Heart left ventricle (tissue), 16 donors: ENCODE measurements around the gene POLR3H. TPM values are rescaled to one million over a fixed set of nuclear protein-coding genes. Genes with fewer than 3 reads are reported as not detected.

ENCODE experiments used
- ATAC-seq, 4 donors: fragments of 200-7000 bp; cut with Tn5 transposase; one replicate each; pipeline ENCODE4 v1.9.1; 2020 to 2022; ENCODE audit warnings: moderate library complexity in 4 of 4, mild to moderate bottlenecking in 3 of 4, moderate number of reproducible peaks in 1 of 4
- DNase-seq, 5 donors: peaks; one replicate each; pipeline ENCODE4 v3.0.0-alpha.2; 2020
- H3K27ac ChIP-seq, 12 donors: fragments of 200-600 bp; sonication (generic) in 4 of 12; one replicate each; pipeline versions ENCODE4 v1.5.0 to v1.8.0; 2016 to 2022; ENCODE audit warnings: mild to moderate bottlenecking in 2 of 12
- H3K27me3 ChIP-seq, 9 donors: fragments of 200-600 bp; sonication (generic) in 2 of 9; one replicate each; pipeline versions ENCODE4 v1.5.1 to v1.8.0; 2016 to 2022; ENCODE audit warnings: mild to moderate bottlenecking in 3 of 9
- H3K36me3 ChIP-seq, 9 donors: fragments of 200-600 bp; sonication (generic) in 2 of 9; one replicate each; pipeline versions ENCODE4 v1.5.0 to v1.8.0; 2018 to 2022; ENCODE audit warnings: mild to moderate bottlenecking in 2 of 9
- H3K4me1 ChIP-seq, 12 donors: fragments of 200-600 bp; sonication (generic) in 4 of 12; one replicate each; pipeline versions ENCODE4 v1.5.0 to v1.8.0; 2016 to 2022; ENCODE audit warnings: mild to moderate bottlenecking in 3 of 12
- H3K4me3 ChIP-seq, 12 donors: fragments of 200-600 bp; sonication (generic) in 4 of 12; one replicate each; pipeline versions ENCODE4 v1.5.0 to v1.8.0; 2017 to 2022; ENCODE audit warnings: mild to moderate bottlenecking in 9 of 12, moderate library complexity in 4 of 12
- H3K9me3 ChIP-seq, 12 donors: fragments of 200-600 bp; sonication (generic) in 4 of 12; one replicate each; pipeline versions ENCODE4 v1.5.0 to v1.8.0; 2016 to 2022; ENCODE audit warnings: mild to moderate bottlenecking in 1 of 12
- POLR2A ChIP-seq, 2 donors: fragments of 450-650 bp; IDR thresholded peaks; one replicate each; pipeline ENCODE4 v1.6.1; 2017; ENCODE audit warnings: antibody characterized with exemption in 2 of 2, mild to moderate bottlenecking in 2 of 2, moderate library complexity in 2 of 2
- WGBS, 4 donors: extraction: QIAGEN DNeasy Blood & Tissue Kit in 2 of 4; methylation state at CpG; one replicate each; pipeline versions ENCODE4 v1.1.5 to v1.1.7; 2013 to 2018; 5-methylcytosine and 5-hydroxymethylcytosine counted together
- intact Hi-C, 10 donors: fragments of 100-400 bp; cut with DNase I; formaldehyde crosslinking; loops; one replicate each; pipeline versions ENCODE4 v1.11.1 to v1.14.2; 2022
- polyA plus RNA-seq, 2 donors: library from polyadenylated mRNA; stranded (reverse); fragments of 200-250 nt; gene quantifications; one replicate each; pipeline ENCODE4 v1.2.3, GENCODE V29; 2013
- total RNA-seq, 9 donors: library from RNA; depleted of rRNA in 2 of 9; stranded (reverse); fragments of >200 nt in 2 of 9; fragmentation: NEBNext Ultra II Directional in 3 of 9; extraction: Animal tissue kit (Norgen Biotek cat#: 25700) in 3 of 9; gene quantifications; one replicate each; pipeline versions ENCODE4 v1.1.0 to v1.2.4, GENCODE V29; 2016 to 2023
- TF ChIP-seq, protein P1 (sequence below), 12 donors: fragments of 200-600 bp; sonication (generic) in 4 of 12; IDR thresholded peaks; one replicate each; pipeline versions ENCODE4 v1.5.0 to v1.8.0; 2018 to 2022; ENCODE audit warnings: antibody characterized with exemption in 12 of 12, mild to moderate bottlenecking in 5 of 12
- donor health status: ischemic (EF 13 %, LVEDD 7.1; RV severe dilation, severe dysfunction).
- donor health status: healthy with polysubstance abuse.
- donor health status: DM: no; HTN: yes; CAD: no.
- donor health status: DM: no; HTN: no; CAD: no.
- donor health status: ischemic (EF 25% LVEDD 6.9; RV normal size, moderate dysfunction).
- donor health status: ischemic (EF 25% LVEDD 5.7; RV mildly dilated, moderate dysfunction).
- donor health status: healthy.
- donor health status: DM: yes; HTN: yes; CAD: no.
- donor health status: ischemic (EF 35%, LVEDD 5.7; RV mildly dilated, moderate dysfunction).
- donor health status: nonischemic (EF 11% LVEDD 7.7; RV severe dilation, severe dysfunction).
- donor health status: DM: yes; HTN: yes; CAD: no.
- donor health status: PGD.
- donor health status: ischemic (EF 29% LVEDD 5.4; RV normal size, mild dysfunction).
- donor health status: nonischemic (EF 23%, LVEDD 6.1; RV moderate dilation, normal function).

The POLR3H gene
- total and polyA plus RNA-seq, 11 donors = 12.2 to 31.2 (median 19.3) TPM

DNA sequence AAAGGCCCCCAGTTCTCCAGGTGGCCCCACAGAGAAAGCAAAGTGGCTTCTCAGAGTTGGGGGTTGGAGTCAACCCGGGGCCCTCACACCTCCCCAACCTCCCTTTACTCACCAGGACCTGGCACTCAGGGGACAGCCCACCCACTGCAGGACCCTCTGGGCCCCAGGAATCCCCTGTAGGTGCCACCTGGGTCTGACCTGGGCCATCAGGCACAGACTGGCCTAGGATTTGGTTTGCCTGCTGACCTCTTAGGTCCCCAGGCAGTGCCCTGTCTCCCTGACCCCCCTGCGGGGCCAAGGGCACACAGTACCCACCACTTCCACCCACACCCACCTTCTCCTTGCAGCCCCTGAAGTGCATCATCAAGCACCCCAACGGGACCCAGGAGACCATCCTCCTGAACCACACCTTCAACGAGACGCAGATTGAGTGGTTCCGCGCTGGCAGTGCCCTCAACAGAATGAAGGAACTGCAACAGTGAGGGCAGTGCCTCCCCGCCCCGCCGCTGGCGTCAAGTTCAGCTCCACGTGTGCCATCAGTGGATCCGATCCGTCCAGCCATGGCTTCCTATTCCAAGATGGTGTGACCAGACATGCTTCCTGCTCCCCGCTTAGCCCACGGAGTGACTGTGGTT is 16.0 kb downstream of the POLR3H start:
- TF ChIP-seq, protein P1, sequence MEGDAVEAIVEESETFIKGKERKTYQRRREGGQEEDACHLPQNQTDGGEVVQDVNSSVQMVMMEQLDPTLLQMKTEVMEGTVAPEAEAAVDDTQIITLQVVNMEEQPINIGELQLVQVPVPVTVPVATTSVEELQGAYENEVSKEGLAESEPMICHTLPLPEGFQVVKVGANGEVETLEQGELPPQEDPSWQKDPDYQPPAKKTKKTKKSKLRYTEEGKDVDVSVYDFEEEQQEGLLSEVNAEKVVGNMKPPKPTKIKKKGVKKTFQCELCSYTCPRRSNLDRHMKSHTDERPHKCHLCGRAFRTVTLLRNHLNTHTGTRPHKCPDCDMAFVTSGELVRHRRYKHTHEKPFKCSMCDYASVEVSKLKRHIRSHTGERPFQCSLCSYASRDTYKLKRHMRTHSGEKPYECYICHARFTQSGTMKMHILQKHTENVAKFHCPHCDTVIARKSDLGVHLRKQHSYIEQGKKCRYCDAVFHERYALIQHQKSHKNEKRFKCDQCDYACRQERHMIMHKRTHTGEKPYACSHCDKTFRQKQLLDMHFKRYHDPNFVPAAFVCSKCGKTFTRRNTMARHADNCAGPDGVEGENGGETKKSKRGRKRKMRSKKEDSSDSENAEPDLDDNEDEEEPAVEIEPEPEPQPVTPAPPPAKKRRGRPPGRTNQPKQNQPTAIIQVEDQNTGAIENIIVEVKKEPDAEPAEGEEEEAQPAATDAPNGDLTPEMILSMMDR (IDR thresholded peaks at IDR 0.05) = no peak
- no peak for TF ChIP-seq POLR2A (IDR thresholded peaks at IDR 0.05)
- ATAC-seq = no peak
- 72 to 80% (median 74%) methylated on average over 13 to 16 of the region's 16 CpGs for WGBS, 4 donors
- Histone ChIP-seq H3K27ac (peak overlapping the region in 2 of 12 donors; percentile 89 to 93), H3K27me3 (no peaks in the 10 kb centered on the region), H3K4me3 (no peak overlapping the region), H3K4me1 (peaks cover 6 to 66% (median 43%) of the 10 kb centered on the region in 12 donors), H3K36me3 (peaks cover 3 to 93% (median 70%) of the 10 kb centered on the region in 9 donors), H3K9me3 (no peaks in the 10 kb centered on the region)
- DNase-seq = no peak
- intact Hi-C loops = loop anchor here in 1 of 10 donors (10.0 kb wide), 1 partner anchor 503 kb away; no protein-coding TSS in a partner anchor

DNA sequence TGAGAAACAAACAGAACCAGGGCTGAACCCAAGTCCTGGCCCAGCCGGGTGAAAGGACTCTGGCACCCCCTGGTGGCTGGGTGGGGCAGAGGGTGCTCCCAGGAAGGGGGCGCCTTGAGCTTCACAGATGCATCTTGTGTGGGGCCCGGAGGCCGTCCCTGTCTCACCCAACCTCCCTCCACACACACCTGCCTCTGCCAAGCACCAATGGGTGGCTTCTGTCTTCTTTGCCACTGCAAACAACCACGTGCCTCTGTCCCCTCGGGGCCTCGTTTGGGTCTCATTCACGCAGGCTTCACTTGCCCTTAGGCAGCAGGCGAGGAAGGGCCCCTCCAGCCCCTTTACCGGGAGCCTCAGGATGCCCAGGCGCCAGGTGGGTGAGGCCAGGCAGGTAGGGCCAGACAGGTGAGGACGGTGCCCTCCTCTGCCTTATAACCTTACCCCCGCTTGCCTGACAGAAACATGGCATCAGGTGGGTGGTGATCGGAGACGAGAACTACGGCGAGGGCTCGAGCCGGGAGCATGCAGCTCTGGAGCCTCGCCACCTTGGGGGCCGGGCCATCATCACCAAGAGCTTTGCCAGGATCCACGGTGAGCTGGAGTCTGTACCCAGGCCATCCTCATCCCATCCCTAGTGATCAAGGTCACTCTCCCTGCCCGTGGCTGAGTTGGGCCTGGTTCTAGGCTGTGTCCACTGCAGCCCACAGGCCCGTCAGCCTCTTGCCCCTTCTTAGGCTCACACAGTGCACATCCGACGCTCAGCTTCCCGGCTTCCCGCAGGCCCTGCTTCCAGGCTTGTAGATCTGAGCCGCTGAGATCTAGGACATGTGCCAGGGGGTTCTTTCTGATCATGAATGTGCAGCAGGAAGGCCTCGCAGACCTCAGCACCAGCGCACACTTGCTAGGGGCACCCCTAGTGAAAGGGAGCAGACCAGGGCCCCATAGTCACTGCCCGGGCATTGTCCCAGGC is 17.2 kb downstream of the POLR3H start:
- no peak for TF ChIP-seq POLR2A (IDR thresholded peaks at IDR 0.05)
- TF ChIP-seq, protein P1 (IDR thresholded peaks at IDR 0.05) = peak; percentile 73 to 86 (median 79)
- no peaks in the 10 kb centered on the region for H3K27me3 ChIP-seq
- peak in 1 of 5 donors; percentile 50 for DNase-seq
- H3K27ac ChIP-seq = peak overlapping the region in 11 of 12 donors; percentile 32 to 93 (median 89)
- no peaks in the 10 kb centered on the region for H3K9me3 ChIP-seq
- intact Hi-C loops = loop anchor here in 1 of 10 donors (10.0 kb wide), 1 partner anchor 502 kb away; no protein-coding TSS in a partner anchor
- peaks cover 7 to 66% (median 46%) of the 10 kb centered on the region in 12 donors for H3K4me1 ChIP-seq
- peaks cover 3 to 96% (median 80%) of the 10 kb centered on the region in 9 donors for H3K36me3 ChIP-seq
- H3K4me3 ChIP-seq = no peak overlapping the region
- ATAC-seq = peak in 1 of 4 donors; percentile 22
- 63 to 75% (median 71%) methylated on average over 8 to 32 of the region's 32 CpGs for WGBS, 4 donors

DNA sequence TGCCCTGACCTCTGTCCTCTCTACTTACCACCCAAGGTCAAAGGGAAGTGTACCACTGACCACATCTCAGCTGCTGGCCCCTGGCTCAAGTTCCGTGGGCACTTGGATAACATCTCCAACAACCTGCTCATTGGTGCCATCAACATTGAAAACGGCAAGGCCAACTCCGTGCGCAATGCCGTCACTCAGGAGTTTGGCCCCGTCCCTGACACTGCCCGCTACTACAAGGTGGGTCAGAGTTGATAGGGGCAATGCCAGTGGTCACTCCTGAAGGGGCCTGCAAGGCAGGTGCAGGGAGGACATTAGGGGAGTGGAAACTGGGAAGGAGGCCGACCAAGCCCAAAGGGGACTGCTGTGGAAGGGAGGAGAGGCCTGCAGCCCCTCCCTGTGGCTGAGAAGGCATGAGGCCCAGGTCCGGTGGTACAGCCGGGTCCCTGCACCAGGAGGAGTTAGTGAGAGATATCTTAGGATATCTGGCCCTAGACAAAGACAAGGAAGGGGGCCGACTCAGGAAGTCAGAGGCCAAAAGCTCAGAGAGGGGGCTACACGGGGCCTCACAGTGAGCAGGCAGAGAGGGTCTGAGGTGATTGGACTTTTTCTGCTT is 17.9 kb downstream of the POLR3H start:
- ATAC-seq (no peak), DNase-seq (no peak)
- no peak overlapping the region for H3K4me3 ChIP-seq
- TF ChIP-seq, protein P1 (IDR thresholded peaks at IDR 0.05) = no peak
- no peak for TF ChIP-seq POLR2A (IDR thresholded peaks at IDR 0.05)
- peak overlapping the region; percentile 6 to 93 (median 88) for H3K27ac ChIP-seq
- H3K27me3 ChIP-seq = no peaks in the 10 kb centered on the region
- H3K36me3 ChIP-seq = peaks cover 3 to 96% (median 77%) of the 10 kb centered on the region in 9 donors
- 54 to 68% (median 62%) methylated on average over 12 of the region's 12 CpGs for WGBS, 4 donors
- H3K4me1 ChIP-seq = peaks cover 7 to 66% (median 43%) of the 10 kb centered on the region in 12 donors
- no peaks in the 10 kb centered on the region for H3K9me3 ChIP-seq
- intact Hi-C loops = loop anchor here in 1 of 10 donors (10.0 kb wide), 1 partner anchor 502 kb away; no protein-coding TSS in a partner anchor
